HS-27A (cell line): ENCODE measurements around the gene SMIM36.
A peak's percentile ranks its signal among the peaks of the same experiment; 100 is the strongest.
"Not testable (repeated sequence)": the region's sequence is repeated elsewhere in the genome, so short reads cannot be mapped to it uniquely, and the experiment has no call there.

Source experiments
- DNase-seq: peaks from one replicate; pipeline ENCODE4 v3.0.0-alpha.2; 2012; ENCODE audit warnings: low read depth, missing footprints

Gene SMIM36

DNA sequence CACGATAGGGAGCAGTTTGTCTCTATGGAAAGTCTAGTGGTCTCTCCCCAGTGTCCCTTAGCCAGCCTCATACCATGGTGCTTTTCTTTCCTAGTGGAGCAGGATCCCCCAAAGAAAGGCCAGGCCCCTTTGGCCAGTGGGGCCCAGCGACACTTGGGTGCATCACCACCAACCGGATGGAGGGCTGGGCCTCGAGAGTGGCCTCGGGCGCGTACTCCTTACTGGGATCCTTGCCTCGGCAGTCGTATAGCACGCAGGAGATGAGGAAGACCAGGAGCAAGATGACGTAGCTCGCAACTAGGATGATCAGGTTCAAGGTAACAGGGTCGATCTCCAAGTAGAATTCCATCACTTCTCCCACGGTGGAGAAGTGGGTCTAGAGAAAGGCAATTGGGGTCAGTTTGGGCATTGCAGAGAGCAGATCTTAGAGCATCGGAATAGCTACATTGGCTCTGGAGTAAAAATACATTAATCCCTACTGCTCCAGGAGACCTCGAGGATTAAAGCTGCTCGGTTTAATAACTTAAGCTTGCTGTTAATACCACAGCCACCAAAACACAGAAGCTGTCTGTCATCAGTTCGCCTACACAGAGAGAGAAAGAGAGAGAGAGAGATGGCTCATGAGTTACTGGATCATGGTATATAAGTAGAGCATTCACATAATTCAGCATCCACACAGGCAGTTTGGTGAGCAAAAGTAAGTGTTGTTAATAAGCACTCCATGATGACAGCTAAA is at the start of gene SMIM36:
Gene SMIM36 (minus strand): TSS at position 467 of the 736 bp plus-strand sequence.
- DNase-seq, result no peak

DNA sequence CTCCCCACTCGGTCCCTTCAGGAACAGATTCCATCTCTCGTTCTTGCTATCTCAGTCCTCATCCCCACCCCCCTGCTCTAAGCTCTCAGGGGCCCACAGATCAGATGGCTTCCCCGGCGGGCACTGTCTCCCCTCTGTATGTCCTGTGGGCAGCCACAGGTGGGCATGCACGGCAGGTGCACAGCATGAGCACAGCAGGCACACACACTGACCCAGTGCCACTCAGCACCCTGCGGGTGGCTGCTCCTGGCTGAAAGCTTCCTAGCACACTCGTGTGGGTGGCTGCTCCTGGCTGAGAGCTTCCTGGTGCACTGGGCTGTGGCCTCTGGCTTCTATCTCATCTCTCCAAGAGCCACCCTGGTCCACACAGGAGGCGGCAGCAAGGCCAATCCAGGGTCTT is 44.5 kb upstream of the SMIM36 start:
- DNase-seq, result no peak

DNA sequence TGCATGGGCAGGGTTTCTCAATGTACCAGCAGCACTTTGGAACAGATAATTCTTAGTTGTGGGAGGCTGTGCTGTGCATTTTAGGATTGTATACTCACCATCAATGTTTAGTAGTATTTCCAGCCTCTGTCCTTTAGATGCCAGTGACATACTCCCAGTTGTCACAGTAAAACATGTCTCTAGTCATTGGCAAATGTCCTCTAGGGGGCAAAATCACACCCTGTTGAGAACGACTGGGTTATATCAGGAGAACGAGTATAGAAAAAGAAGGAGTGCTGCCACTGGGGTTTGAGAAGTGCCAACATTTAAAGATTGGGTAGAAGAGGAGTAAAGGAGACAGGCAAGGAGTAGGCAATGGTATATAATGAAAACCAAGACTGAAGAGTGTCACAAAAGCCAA is 37.9 kb upstream of the SMIM36 start:
- no peak for DNase-seq

DNA sequence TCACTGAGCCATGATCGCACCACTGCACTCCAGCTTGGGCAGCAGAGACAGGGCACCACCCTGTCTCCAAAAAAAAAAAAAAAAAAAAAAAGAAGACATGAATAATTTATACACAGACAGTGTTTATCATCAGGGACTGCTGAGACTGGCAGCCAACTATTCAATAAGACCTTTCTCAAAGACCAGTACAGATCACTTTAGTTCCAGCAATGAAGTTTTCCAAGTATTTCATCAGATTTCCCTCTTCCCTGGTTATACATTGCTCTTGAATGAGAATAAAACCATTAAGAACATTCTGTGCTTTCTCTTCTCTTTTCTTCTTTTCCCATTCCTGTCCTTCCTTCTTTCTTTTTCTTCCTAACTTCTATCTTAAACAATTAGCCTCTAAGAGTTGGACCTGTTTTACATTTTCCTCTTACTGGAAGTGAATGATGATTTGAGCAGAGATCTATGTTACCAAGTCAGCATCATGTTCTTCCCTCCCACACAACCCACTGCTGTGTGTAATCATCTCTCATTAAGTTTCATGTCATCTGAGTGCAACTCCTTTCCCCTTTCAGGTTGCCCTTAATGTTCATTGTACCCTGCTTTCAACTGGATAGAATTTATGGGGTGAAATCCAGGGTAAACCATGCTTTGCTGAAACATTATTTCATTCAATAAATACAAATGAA is 35.9 kb upstream of the SMIM36 start:
- no peak for DNase-seq

DNA sequence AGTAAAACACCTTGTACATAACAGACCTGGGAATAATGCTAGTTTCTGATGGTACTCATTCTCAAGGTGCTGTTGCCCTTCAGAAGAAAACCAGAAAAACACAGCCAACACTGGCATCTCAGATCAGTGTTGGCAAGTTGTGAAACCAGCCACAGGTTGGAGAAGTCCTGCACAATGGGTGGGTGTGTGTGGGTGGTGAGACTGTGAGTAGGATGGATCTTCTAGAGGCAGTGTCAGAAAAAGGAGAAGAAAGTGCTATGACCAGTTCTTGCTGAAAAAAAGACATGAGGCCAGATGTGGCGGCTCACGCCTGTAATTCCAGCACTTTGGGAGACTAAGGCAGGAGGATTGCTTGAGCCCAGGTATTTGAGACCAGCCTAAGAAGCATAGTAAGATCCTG is 35.2 kb upstream of the SMIM36 start:
- DNase-seq, result no peak

DNA sequence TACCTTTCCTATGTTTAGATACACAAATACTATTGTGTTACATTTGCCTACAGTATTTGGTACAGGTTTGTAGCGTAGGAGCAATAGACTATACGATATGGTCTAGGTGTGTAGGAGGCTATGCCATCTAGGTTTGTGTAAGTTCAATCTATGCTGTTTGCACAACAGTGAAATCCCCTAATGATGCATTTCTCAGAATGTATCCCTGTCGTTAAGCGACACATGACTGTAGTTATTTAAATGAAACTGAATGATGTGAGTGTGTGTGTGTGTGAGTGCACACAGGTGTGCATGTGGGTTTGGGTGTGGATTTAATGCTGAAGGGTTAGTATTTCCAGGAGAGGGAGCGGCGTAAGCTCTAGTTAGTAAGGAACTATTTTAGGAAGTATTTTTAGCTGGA is 34.6 kb upstream of the SMIM36 start:
- no peak for DNase-seq

DNA sequence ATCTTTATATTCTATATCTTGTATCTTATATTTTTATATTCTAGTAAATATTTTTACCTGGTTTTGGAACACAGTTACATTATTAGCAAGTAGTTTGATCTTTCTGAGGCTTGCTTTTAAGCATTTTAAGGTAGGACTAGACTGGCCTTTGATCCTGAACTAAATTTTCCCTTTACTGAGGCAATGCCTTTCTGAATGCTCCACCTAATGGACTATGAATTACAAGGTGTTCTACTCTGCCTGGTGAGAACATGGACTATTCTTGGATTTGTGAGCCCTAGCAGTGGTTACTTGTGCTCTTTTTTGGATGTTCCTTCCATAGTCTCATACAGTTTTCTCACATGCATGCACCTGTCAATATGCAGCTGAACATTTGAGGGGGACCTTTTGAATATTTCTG is 32.5 kb upstream of the SMIM36 start:
- no peak for DNase-seq

DNA sequence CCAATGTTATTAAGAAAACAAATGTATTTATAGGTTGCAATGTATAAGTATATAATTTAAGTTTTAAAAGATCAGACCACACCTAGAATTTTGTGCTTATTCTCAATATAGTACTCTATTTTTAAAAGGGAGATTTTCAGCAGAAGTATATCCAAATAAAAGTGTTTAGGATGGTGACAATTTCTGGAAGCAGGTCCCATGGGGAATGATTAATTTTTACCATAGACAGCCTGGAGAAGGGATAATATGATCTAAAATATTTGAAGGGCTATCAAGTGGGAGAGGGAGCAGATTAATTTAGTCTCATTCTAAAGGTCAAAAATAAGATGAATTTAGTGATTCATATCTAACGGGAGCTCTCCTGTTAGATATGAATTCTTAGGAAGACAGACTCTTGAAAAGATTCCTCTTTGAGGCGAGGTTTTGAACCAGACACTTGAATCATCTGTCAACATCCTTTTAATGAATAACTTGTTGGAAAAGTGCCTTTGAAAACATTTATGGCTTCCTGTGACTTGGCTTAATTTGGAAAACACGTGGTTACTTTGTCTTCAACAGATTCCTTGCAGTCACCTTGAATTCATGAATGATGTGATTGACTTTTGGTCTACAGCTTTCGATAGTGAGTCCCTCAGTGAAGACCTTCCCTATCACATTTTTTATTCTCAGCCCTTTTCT is 29.3 kb upstream of the SMIM36 start:
- no peak for DNase-seq

DNA sequence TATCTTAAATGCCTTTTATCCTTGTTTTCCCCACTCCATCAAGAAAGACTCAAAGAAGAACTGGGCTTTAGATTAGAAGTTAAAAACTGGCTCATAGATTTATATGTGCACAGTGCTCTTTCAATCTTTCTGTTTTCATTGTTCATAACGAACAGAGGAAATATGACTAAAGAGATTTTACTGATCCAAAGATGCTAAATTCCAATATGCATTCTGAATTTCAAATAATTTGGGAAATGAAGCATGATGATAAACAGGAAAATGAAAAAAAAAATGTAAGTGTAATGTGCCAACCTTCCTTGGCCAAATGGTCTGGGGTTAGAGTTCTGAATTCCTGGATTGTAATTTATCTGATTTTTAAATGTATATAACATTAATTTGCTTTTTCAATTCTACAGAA is 25.0 kb upstream of the SMIM36 start:
- no peak for DNase-seq

DNA sequence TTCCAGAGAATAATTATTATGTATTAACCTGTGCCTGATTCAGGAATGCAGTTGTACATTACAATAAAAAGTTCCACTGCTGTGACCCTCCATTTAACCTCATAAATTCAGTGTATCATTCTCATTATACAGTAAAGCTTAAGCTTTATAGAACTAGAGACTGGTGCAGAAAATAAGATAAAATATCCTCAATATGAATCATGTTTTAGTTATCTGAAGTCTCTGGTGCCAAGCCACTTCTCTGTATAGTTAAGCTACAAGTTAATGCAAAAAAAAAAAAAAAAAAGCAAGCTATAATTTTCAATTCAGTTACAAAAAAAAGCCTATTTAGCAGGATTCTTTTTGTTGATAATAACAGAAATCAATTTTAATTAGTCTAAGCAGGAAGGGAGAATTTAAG is 22.4 kb upstream of the SMIM36 start:
- no peak for DNase-seq

DNA sequence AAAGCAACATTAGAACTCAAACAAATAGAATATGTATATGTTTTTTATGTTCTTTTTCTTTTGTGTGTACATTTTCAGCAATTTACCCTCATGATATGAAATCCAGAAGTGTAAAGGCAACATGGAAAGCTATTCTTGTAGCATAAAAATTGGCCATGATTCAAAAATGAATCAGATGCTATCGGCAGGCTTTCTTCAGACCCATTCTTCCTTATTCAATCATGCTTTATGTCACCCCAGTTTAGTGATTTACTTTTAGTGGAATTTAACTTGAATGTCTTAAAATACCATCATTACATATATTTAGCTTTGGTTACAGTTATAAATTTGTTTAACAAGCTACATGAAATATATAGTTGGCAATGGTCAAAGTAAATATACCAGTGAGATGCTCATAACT is 21.4 kb upstream of the SMIM36 start:
- DNase-seq, result no peak

DNA sequence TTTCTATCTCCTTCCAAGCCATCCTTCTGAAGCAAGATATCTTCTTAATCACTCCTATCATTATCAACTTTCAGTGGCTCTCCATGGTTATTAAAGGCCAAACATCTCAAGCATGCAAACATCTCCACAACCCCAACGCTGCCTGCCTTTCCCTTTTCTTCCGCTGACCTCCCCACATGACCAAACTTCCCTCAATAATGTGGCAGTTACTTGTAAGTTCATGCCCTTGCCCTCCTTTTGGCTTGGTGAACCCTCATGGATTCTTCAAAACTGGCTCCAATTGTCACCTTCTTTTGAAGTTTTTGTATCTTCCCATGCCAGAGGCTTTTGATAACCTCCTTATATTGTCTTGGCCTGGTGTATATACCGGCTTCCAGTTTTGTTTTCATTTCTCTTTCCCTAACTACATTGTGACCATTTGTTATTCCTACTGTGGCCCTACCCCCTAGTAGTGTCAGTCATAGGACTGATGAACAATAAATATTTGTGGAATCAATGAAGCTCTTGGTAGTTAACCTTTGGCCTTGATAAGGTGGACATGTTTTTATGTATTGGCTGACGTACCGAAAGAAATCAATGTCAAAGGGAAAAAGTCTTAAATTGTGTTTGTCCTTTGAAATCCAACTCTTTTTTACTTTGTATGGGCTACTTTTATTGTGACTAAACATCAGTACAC is 19.9 kb upstream of the SMIM36 start:
- no peak for DNase-seq

DNA sequence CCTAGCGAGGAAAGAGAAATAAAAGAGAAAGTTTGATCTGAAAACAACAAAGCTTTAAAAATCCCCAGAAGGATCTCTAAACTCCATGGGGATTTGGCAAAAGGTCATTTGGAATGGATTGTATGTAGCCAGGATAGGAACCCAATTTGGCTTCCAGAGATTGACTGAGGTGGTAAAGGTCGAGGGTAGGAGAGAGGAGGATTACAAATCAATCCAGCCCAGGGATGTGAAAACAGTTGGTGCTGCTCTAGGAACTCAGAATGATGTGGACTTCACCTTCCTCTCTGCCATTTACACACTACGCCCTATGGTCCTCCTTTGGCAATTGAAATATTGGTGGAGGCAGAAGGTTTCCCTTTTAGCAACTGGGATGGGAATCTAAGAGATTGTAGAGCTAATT is 18.8 kb upstream of the SMIM36 start:
- no peak for DNase-seq

DNA sequence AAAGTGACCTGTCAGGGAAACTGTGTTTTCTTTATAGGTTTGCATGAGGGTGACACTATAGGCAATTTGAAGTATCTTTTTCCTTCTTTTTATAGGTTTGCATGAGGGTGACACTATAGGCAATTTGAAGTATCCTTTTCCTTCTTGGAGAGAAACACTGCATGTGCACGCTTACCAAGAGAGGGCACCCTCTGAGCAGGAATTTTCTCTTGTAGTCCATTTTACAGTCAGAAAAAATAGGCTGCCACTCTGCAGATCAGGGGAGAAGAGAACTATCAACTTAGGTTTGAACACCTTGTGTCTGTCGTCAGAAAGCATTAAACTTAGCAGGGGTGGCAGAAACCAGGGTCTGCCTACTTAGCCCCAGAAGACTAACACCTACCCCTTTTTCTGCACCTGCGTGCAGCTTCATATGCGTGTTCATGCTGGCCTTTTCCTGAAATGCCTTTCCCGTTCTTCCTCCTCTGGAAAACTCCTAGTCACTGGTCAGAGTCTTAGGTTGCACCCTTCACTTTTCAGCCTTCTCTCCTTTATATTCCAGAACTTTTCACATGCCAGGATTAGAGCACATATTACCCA is 16.4 kb upstream of the SMIM36 start:
- DNase-seq, result no peak

DNA sequence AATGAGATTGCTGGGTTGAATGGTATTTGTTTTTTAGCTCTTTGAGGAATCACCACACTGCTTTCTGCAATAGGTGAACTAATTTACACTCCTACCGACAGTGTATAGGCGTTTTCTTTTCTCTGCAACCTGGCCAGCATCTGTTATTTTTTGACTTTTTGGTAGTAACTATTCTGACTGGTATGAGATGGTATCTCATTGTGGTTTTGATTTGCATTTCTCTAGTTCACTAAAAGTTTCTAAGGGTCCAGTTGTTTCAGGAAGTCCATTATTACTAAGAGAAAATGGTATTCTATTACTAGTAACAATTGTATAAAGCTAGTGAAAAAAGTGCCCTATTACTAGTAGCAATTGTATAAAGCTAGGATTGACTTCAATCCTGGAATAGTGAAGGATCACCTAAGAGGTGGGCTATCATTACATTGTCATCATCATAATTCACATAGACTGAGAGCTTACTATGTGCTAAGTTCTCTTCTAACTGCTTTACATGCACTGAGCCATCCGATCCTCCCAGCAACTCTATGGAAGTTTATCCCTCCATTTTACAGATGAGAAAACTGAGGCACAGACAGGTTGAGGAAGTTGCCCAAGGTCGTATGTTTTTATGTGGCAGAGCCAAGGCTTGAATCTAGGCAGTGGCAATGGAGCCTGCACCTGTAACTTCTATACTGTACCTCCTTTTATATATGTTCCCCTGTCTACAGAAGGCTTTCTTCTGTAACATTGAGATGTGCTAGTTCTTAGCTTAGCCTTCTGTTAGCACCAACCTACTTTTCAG is 13.4 kb upstream of the SMIM36 start:
- no peak for DNase-seq

DNA sequence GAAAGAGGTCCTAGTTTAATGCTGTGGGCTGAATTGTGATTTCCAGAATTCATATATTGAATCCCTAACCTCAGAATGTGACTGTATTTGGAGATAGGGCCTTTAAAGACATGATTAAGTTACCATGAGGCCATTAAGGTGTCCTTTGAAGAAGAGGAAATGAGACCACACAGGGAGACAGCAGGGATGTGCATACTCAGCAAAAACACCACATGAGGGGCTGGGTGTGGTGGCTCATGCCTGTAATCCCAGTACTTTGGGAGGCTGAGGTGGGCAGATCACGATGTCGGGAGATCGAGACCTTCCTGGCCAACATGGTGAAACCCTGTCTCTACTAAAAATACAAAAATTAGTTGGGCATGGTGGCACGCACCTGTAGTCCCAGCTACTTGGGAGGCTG is 11.8 kb upstream of the SMIM36 start:
- DNase-seq, result not testable (repeated sequence)

DNA sequence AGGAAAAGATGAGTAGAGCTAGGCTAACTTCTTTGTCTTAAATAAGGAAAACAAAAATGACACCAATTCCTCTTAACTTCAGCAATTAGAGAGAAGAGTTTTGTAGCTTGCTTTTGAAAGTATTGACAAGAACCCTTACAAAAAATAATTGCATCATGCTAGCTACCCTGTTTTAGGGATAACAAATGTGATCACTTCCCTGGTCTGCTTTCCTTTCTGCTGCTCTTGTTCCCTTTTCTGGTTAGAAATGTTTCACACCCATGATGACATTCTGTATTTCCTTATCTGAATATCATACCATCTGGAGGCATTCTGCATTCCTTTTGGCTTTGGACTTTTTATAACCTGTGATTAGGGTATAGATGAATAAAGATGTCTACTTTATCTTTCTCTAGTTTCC is 9.9 kb upstream of the SMIM36 start:
- DNase-seq, result no peak

DNA sequence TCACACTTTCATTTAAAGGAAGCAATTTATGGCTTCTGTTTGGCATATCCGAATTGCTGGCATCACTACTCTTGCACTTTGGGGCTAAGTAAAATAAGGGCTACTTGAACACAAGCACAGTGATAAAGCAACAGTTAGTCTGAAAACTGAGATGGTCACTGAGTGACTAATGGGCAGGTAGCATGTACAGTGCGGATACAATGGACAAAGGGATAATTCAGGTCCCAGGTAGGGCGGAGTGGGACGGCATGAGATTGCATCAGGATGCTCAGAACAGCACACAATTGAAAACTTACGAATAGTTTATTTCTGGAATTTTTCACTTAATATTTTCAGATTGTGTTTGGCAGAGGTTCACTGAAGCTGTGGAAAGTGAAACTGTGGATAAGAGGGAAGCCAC is 9.2 kb upstream of the SMIM36 start:
- no peak for DNase-seq

DNA sequence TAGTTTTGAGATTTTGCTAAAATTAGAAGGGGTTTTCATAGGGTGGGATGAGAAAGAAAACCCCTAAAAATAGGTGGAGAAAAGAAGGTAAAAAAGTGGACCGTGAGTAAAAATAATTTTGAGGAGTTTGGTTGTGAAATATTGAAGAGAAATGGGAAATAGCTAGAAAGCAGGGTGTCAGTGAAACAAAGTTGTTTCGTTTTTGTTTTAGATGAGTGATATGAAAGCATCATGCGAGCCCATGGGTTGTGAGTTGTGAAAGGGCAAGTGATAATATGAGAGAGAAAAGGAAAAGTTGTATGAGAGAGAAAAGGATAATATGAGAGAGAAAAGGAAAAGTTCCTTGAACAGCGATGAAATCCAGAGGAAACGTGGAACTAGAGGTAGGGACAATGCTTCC is 7.3 kb upstream of the SMIM36 start:
- DNase-seq, result no peak

DNA sequence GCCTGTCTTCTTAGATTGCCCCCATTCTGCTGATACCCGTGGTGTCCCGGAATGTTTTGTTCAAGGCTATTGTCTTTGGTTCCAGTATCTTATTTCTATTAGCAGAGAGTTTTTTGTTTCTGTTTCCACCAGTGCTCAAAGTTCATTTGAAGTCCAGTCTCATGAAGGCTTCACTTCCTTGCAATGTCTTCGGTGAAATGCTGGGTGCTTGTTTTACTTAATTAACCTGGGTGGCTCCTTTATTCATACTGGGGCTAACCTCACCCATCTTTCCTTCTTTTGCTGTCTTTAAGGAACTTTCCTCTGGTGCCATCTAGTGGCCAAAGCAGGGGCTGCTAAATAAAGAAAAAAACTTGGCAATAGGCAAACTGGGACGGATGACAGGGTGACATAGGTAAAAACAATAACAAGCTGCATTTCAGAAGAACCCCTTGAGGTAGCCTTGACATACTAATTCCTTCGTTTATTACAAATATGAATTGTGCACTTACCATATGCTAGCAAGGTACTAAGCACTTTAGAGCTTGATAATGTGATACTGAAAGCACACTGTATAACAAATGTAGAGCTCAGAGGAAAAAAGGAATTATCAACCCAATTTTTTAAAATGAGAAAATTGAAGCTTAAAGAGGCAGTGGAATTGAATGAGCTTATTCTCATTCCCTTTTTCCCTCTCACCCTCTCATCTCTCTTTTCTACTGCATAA is 2.8 kb upstream of the SMIM36 start:
- DNase-seq, result peak; percentile 35

DNA sequence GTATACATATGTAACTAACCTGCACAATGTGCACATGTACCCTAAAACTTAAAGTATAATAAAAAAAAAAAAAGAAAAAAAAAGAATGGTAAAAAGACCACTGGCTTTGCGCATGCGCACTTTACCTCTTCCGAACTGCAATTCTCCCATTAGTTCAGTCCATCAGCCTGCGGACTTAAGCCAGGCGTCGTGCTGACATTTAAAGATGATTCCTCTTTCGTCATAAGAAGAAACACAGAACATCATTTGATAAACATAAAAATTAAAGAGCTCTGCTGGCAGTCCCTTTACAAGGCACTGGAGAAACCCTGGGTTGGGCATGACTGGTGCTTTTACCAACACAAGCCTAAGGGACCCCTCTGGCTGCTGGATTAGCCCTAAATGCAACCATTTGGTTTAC is 3.6 kb downstream of the SMIM36 start:
- not testable (repeated sequence) for DNase-seq
